Fibroblast of skin of right quadriceps (primary cell): ENCODE results near the gene DNAH1.
A peak's percentile ranks its signal among the peaks of the same experiment; 100 is the strongest.

Experiments
- DNase-seq: peaks from one replicate; pipeline ENCODE4 v3.0.0-alpha.2; 2013

The DNAH1 gene

GRCh38 chr3:52361454-52361853, 45.3 kb downstream of the DNAH1 start:
- no peak for DNase-seq

DNA sequence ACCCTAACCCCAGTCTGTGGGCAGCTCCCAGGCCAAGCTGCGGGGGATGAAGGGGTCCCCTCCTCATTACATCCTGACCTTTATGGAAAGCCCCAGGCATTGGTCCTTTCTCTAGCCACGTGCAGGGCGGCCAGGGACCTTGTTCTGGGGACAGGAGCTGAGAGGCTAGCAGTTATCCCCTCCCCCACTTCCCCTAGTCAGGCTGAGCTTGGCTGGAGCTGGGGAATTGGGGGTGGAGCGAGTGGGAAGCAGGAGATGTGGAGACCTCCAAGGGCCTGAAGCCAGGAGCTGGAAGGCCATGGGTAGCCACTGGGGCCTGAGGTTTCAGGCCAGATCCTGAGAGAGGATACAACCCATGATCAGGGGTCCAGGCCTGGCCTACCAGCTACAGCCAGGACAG, 45.8 kb downstream of the DNAH1 start:
- DNase-seq: no peak

DNA sequence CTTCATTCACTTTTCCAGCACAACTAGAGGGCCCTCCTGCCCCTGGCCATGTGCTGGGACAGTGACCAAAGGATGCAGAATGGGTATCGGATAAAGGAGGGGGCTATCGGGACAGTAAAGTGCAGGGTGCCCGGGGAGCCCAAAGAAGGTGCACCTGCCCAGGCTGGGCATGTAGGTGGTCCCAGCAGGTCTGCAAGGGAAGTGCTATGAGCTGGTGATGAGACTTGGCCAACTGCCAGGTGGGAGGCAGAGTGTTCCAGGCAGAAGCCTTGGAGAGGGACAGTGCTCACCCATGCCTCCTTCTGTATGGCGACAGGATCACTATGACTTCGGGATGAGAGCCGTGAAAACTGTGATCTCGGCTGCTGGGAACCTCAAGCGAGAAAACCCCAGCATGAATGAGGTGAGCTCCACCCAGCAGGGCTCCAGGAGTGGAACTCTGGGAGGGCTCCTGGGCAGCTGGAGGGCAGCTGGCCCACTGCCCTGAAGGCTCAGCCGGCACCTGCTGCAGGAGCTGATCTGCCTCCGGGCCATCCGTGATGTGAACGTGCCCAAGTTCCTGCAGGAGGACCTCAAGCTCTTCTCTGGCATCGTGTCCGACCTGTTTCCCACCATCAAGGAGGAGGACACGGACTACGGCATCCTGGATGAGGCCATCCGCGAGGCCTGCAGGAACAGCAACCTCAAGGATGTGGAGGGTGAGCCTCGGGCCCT, 48.4 kb downstream of the DNAH1 start:
- DNase-seq: no peak

DNA sequence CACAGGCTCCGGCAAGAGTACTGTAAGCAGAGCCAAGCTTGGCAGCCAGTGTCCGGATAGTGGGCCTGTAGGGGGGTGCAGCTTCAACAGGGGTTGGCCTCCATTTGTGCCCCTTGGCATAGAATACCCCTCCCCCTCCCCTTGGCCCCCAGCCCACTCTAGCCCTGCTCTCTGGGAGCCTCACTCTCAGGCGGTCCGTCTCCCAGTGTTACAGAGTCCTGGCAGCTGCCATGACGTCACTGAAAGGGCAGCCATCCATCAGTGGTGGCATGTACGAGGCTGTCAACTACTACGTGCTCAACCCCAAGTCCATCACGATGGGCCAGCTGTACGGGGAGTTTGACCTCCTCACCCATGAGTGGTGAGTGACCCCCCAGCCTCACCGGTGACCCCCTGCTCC, 50.4 kb downstream of the DNAH1 start:
- DNase-seq: no peak

DNA sequence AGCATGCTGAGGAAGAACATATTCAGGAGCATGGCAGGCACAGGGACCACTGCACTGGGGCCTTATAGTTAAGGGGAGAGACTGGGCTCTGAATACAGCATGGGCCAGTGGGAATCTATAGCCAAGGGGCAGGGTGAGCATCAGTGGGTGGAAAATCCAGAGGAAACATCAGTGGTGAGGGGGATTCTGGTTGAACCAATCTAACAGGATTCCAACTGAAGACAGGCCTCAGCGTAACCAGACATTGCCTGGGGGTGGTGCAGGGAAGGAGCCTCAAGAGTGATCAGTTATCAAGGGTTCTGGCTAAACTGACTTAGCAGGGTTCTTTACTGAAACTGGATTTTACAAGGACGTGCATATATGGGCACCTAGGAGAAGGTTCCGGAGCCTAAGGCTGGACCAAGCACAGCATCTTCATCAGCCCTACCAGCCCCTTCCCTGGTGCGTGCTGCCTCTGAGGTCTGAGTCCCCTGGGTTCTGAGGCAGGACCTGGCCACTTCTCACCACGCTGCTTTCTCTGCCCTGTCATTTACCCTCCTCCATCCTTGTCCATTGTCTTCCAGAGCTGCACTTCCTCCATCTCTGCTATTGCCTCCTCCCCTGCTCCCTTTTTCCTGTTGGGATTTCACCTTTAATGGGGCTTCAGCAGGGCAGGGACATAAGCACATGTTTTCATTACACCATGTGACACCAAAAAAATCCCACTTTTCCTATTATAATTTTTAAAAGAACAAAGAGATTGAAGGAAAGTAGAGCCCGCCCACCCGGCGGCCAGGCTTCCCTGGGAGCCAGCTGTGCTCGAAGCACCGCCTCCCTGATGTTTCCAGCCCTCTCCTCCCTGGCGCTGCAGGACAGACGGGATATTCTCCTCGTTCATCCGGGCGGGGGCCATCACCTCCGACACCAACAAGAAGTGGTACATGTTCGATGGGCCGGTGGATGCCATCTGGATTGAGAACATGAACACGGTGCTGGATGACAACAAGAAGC, 52.1 kb downstream of the DNAH1 start:
- no peak for DNase-seq

GRCh38 chr3:52370531-52370930, 54.4 kb downstream of the DNAH1 start:
- DNase-seq: no peak

DNA sequence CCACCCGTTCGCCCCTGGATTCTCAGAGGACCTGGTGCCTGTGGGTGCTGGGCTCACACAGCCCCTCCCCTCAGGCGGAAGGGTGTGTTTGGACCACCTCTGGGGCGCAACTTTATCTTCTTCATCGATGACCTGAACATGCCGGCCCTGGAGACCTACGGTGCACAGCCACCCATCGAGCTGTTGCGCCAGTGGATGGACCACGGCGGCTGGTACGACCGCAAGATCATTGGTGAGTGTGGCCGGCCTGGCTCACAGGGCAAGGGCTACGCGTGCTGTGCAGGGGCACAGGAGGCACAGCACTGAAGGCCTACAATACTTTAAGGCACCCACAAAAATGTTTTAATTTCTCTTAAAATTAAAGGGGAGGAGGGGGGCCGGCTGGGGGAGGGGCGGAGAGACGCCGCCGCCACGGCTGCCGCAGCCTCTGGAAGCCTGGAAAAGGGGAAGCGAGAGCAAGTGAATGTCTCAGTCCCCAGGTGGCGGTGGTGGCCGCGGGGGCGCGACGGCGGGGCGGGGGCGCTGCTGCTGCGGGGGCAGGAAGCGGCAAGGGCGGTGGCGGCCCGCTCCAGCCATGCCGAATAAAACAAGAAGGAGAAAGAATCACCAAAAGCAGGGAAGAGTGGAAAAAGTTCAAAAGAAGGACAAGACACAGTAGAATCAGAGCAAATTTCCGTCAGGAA, 56.8 kb downstream of the DNAH1 start:
- DNase-seq: no peak

DNA sequence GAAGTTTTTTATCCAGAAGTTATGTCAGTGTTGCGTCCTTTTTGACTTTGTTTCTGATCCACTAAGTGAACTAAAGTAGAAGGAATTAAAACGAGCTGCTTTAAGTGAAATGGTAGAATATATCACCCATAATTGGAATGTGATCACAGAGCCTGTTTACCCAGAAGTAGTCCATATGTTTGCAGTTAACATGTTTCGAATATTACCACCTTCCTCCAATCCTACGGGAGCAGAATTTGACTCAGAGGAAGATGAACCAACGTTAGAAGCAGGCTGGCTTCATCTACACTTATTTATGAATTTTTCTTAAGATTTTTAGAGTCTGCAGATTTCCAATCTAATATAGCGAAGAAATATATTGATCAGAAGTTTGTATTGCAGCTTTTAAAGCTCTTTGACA, 57.6 kb downstream of the DNAH1 start:
- peak; percentile 57 for DNase-seq

GRCh38 chr3:52374173-52374572, 58.1 kb downstream of the DNAH1 start:
- no peak for DNase-seq

DNA sequence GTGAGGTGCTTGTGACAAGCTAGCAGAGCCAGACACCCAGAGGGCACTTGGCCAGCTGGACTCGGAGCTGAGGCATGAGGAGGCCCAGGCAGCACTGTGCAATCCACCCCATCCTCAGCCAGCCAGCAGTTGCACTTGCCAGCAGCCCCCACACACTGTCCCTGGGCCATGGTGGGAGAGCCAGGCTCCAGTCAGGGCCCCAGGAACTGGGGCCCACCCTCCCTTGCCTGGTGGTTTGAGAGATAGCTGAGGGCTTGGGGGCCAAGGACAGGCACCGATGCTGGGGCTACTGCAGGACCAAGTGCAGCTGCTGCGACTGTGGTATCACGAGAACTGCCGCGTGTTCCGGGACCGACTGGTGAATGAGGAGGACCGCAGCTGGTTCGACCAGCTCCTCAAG, 63.5 kb downstream of the DNAH1 start:
- no peak for DNase-seq

DNA sequence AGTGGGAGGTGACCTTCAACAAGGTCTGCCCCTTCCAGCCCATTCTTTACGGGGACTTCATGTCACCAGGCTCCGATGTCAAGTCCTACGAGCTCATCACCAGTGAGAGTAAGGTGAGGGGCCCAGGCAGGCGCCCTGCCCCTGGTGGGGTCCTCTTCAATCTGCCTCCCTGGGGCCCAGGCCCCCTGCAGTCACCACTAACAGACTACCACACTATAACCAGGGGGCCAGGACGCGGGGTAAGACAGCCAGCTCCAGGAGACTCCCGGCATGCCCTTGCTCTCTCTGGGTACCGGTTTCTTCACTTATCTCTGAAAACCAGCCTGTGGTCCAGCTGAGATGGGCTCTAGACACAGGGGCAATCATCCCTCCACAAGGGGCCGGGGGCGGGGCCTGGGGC, 63.9 kb downstream of the DNAH1 start:
- no peak for DNase-seq

DNA sequence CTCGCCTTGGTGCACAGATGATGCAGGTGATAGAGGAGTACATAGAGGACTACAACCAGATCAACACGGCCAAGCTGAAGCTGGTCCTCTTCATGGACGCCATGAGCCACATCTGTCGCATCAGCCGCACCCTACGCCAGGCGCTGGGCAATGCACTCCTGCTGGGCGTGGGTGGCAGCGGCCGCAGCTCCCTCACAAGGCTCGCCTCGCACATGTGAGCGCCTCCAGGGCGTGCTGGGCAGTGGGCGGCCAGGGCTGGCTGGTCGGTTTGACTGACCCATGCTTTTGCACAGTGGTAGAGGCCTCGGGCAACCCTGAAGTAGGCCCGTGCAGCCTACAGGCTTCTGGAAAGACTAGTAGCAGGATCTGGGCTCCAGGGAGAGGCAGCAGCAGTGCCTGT, 65.5 kb downstream of the DNAH1 start:
- no peak for DNase-seq

DNA sequence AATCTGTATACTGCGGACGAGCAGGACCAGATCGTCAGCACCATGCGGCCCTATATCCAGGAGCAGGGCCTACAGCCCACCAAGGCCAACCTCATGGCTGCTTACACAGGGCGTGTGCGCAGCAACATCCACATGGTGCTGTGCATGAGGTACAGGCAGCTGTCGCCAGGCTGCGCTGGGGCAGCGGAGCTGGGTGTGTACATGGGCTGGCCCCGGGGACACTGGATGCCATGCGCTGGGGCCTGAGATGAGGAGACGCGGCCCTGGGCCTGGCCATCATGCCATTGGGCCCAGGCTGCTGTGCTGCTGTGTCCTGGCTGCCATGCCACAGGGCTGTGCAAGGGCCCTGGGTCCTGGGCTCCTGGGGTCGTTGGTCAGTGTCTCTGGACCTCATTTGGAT, 67.3 kb downstream of the DNAH1 start:
- DNase-seq: no peak

DNA sequence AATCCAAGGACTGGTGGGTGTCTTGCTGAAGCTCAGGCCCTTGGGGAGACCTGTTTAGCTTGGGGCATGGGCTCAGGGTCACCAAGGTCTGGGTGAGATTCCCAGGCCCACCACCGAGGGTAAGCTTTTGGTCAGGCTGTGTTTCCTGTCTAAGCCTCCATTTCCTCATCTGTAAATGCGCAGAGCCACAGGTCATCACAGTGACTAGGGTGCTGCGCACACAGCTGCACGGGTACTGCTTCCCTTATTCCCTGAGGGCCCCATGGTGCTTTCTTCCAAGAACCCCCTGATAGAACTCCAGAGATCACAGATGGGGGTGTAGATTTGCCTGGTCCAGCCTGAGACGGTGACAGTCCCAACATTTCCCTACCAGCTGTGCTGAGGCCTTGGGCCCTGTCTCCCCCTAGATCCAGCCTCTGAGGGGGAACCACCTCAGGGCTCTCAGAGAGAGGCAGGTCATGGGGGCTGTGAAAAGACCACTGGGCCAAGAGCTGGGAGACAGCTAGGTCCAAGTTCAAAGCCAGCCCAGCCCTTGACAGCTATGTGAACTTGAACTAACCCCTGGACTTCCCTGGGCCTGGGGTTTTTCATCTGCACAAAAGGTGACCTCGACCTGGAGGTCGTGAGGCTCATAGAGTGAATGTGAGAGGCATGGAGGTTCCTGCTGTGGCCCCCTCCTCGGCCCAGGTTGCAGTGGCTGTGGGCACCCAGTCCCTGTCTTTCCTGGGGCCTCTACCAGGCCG, 68.1 kb downstream of the DNAH1 start:
- no peak for DNase-seq

DNA sequence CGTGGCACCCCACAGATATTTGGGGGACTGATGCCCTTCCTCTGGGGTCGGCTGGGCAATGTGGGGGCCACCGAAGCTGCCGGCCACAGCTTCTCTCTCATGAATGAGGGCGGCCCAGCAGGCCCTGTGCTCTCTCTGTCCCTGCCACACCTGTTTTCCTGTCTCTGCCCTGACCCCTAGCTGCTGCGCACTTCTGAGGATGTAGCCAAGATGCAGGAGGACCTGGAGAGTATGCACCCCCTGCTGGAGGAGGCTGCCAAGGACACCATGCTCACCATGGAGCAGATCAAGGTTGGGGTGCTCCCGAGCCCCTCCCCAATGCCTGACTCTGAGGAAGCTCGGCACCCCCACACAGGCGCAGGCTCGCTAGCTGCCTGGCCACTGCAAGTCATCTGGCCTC, 69.0 kb downstream of the DNAH1 start:
- DNase-seq: peak; percentile 19

- DNase-seq: no peak
Observed at GRCh38 chr3:52387481-52387880, 71.4 kb downstream of the DNAH1 start.

GRCh38 chr3:52388348-52388821, 72.3 kb downstream of the DNAH1 start:
- no peak for DNase-seq

DNA sequence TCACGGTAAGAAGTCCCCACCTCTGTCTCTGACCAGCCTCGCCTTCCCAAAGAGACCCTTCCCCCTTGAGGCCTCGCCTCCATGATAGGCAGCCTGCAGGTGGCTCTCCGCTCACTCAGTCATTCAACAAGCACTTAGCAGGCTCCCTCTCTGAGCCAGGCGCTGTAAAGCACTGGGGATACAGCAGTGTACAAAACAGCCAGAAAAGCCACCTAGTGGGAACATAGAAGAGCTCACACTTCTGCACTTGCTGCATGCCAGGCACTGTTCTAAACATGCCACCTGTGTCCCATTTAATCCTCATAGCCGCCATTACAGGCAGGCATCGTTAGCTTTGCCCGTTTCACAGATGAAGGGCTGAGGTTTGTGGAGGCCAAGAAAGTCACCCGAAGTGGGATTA, 72.8 kb downstream of the DNAH1 start:
- DNase-seq: no peak

DNA sequence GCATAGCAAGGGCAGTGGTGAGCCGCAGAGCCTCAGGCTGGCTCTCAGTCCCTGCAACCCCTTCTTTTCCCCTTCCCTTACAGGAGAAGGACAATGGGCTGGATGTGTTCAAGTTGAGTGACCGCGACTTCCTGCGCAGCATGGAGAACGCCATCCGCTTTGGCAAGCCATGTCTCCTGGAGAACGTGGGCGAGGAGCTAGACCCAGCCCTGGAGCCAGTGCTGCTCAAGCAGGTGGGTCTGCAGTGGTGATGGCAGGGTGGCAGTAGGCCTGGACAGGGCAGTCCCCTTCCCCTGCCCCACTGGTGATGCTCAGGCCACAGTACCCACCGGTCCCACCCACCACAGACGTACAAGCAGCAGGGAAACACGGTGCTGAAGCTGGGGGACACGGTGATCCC, 75.0 kb downstream of the DNAH1 start:
- DNase-seq: no peak

GRCh38 chr3:52392216-52392930, 76.3 kb downstream of the DNAH1 start:
- no peak for DNase-seq

GRCh38 chr3:52393131-52393807, 77.2 kb downstream of the DNAH1 start:
- DNase-seq: no peak
